ENCODE data around the gene PCSK4. TPM values are rescaled to one million over a fixed set of nuclear protein-coding genes. Genes with fewer than 3 reads are reported as not detected.

PCSK4 gene
- total and polyA plus RNA-seq, 9 of the 15 experiments (the other 6 are each of a cell fraction or from before 2014, with no cell fraction given): 0.01 to 9.1 (median 2.1) TPM; not detected in 1

- TF ChIP-seq HMBOX1 (IDR thresholded peaks at IDR 0.05) (no peak), SETDB1 (IDR thresholded peaks at IDR 0.05; ENCODE audit: low read length) (no peak), CREB1 (IDR thresholded peaks at IDR 0.05) (no peak), CREB1 (CRISPR knock-in tag; IDR thresholded peaks at IDR 0.05) (0 out of 2 replicates have a peak, but pooled peaks have one; percentile 26), FOXA1 (IDR thresholded peaks at IDR 0.05; ENCODE audit: borderline replicate concordance) (no peak), SRSF1 (IDR thresholded peaks at IDR 0.05; ENCODE audit: low read depth, low read length) (no peak), EHMT2 (IDR thresholded peaks at IDR 0.05) (no peak), HDAC6 (IDR thresholded peaks at IDR 0.05; ENCODE audit: low read depth, low read length) (no peak), RBM34 (IDR thresholded peaks at IDR 0.05; ENCODE audit: borderline replicate concordance, insufficient read depth, low read length) (no peak), KDM5B (IDR thresholded peaks at IDR 0.05; ENCODE audit: insufficient replicate concordance, low read depth, low read length) (no peak), NFIC (IDR thresholded peaks at IDR 0.05) (no peak), KLF6 (CRISPR knock-in tag; IDR thresholded peaks at IDR 0.05; ENCODE audit: borderline replicate concordance) (no peak), KAT8 (IDR thresholded peaks at IDR 0.05; ENCODE audit: low read depth) (no peak), CXXC5 (CRISPR knock-in tag; IDR thresholded peaks at IDR 0.05) (no peak), RBM25 (IDR thresholded peaks at IDR 0.05; ENCODE audit: low read depth, low read length, severe bottlenecking) (peak; percentile 60)
- TF ChIP-seq, protein P1, sequence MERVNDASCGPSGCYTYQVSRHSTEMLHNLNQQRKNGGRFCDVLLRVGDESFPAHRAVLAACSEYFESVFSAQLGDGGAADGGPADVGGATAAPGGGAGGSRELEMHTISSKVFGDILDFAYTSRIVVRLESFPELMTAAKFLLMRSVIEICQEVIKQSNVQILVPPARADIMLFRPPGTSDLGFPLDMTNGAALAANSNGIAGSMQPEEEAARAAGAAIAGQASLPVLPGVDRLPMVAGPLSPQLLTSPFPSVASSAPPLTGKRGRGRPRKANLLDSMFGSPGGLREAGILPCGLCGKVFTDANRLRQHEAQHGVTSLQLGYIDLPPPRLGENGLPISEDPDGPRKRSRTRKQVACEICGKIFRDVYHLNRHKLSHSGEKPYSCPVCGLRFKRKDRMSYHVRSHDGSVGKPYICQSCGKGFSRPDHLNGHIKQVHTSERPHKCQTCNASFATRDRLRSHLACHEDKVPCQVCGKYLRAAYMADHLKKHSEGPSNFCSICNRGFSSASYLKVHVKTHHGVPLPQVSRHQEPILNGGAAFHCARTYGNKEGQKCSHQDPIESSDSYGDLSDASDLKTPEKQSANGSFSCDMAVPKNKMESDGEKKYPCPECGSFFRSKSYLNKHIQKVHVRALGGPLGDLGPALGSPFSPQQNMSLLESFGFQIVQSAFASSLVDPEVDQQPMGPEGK (CRISPR knock-in tag; IDR thresholded peaks at IDR 0.05; ENCODE audit: borderline replicate concordance): no peak
- TF ChIP-seq, protein P2, sequence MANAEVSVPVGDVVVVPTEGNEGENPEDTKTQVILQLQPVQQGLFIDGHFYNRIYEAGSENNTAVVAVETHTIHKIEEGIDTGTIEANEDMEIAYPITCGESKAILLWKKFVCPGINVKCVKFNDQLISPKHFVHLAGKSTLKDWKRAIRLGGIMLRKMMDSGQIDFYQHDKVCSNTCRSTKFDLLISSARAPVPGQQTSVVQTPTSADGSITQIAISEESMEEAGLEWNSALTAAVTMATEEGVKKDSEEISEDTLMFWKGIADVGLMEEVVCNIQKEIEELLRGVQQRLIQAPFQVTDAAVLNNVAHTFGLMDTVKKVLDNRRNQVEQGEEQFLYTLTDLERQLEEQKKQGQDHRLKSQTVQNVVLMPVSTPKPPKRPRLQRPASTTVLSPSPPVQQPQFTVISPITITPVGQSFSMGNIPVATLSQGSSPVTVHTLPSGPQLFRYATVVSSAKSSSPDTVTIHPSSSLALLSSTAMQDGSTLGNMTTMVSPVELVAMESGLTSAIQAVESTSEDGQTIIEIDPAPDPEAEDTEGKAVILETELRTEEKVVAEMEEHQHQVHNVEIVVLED (CRISPR knock-in tag; IDR thresholded peaks at IDR 0.05): no peak
Measured at GRCh38 chr19:1513499-1514294, 23.5 kb upstream of the PCSK4 start (continued).
